ENCODE results near the gene NLGN1. TPM values are rescaled to one million over a fixed set of nuclear protein-coding genes. Genes with fewer than 3 reads are reported as not detected.

NLGN1 gene
- total and polyA plus RNA-seq, 9 of the 15 experiments (the other 6 are each of a cell fraction or from before 2014, with no cell fraction given): under 0.01 to 0.01 TPM; not detected in 7

- in situ Hi-C loops (cut with MboI) (no loop called here), intact Hi-C loops (cut with micrococcal nuclease) (no loop called here)
- Histone ChIP-seq H3K79me2 (ENCODE audit: control insufficient read depth, insufficient read depth, low read length) (no peaks in the 10 kb centered on the region), H2AFZ (ENCODE audit: low read depth, low read length) (no peak overlapping the region), H3K9me3 (replicated peaks; ENCODE audit: control insufficient read depth, insufficient read depth, low read depth, low read length) (no peaks in the 10 kb centered on the region), H3K27ac (ENCODE audit: extremely low read depth, low read depth, low read length) (no peak overlapping the region), H3K4me3 (no peak overlapping the region), H3K4me1 (replicated peaks in 1 of 2; ENCODE audit: control insufficient read depth in 2 of 2, insufficient read depth in 2 of 2, low read length in 2 of 2) (no peaks in the 10 kb centered on the region), H3K36me3 (ENCODE audit: control insufficient read depth, insufficient read depth, low read length) (no peaks in the 10 kb centered on the region), H3K4me2 (ENCODE audit: insufficient read depth, low read length) (no peak overlapping the region), H4K20me1 (replicated peaks; ENCODE audit: control insufficient read depth, insufficient read depth, low read length) (no peaks in the 10 kb centered on the region), H3K27me3 (ENCODE audit: control insufficient read depth in 2 of 2, insufficient read depth in 2 of 2, low read length in 2 of 2) (no peaks in the 10 kb centered on the region), H3K9ac (ENCODE audit: insufficient read depth in 1 of 2, low read depth in 2 of 2, low read length in 2 of 2) (no peak overlapping the region), H3K9me1 (ENCODE audit: control insufficient read depth, insufficient read depth, low read length) (no peaks in the 10 kb centered on the region)
- CTCF ChIA-PET (ENCODE audit: low intra/inter-chr PET ratio): no interaction called here
- DNase-seq (ENCODE audit: extremely low read depth in 1 of 4, low spot score in 3 of 4): no peak
- 1% methylated on average over 4 of the region's 4 CpGs for WGBS (ENCODE audit: insufficient coverage, low coverage, missing lambda C conversion rate)
- TF ChIP-seq ZNF3 (CRISPR knock-in tag; IDR thresholded peaks at IDR 0.05) (no peak), ZBTB26 (CRISPR knock-in tag; IDR thresholded peaks at IDR 0.05) (no peak), BRF1 (IDR thresholded peaks at IDR 0.05; ENCODE audit: borderline replicate concordance, extremely low read depth, insufficient read length) (no peak), ETS2 (tag; IDR thresholded peaks at IDR 0.05; ENCODE audit: borderline replicate concordance, poor library complexity, severe bottlenecking) (no peak), CHAMP1 (IDR thresholded peaks at IDR 0.05) (no peak), MEIS2 (IDR thresholded peaks at IDR 0.05; ENCODE audit: partially characterized antibody) (no peak)
- FAIRE-seq: no peak
- POLR2A ChIA-PET: no interaction called here
- ATAC-seq: no peak
- no TSS peak for BruUV-seq (replicated peaks)
These were observed 451.9 kb downstream of the NLGN1 start for GRCh38 chr3:173849489-173849888.
